ENCODE data around the gene TICRR. TPM values are rescaled to one million over a fixed set of nuclear protein-coding genes. Genes with fewer than 3 reads are reported as not detected.

TICRR gene
- total RNA-seq, 1 donor: 0.72 TPM

GRCh38 chr15:89653578-89653977, 78.3 kb downstream of the TICRR start:
- Histone ChIP-seq H3K4me2 (ENCODE audit: insufficient read depth, low read length) (no peak overlapping the region), H3K4me3 (ENCODE audit: insufficient read depth, low read length) (no peak overlapping the region)

GRCh38 chr15:89654301-89654761, 79.1 kb downstream of the TICRR start:
- peak overlapping the region; percentile 54 for H3K27ac ChIP-seq (ENCODE audit: low read depth, low read length)
- H3K4me2 ChIP-seq (ENCODE audit: insufficient read depth, low read length): peak overlapping the region; percentile 97
- H3K27me3 ChIP-seq (ENCODE audit: insufficient read depth, low read length): no peaks in the 10 kb centered on the region
- peak overlapping the region; percentile 80 for H3K4me3 ChIP-seq (ENCODE audit: insufficient read depth, low read length)
- H4K20me1 ChIP-seq (ENCODE audit: insufficient read depth, low read length): peaks cover 26% of the 10 kb centered on the region
- TF ChIP-seq CTCF (IDR thresholded peaks at IDR 0.05; ENCODE audit: extremely low read depth, low read depth, low read length): no peak
- DNase-seq (ENCODE audit: insufficient read length, low spot score, missing footprints): peak; percentile 98
- H3K79me2 ChIP-seq (ENCODE audit: insufficient read depth, low read length): peaks cover 31% of the 10 kb centered on the region
- H2AFZ ChIP-seq (ENCODE audit: low read length): peak overlapping the region; percentile 84
- H3K9me3 ChIP-seq (ENCODE audit: low read depth, low read length): no peaks in the 10 kb centered on the region
- H3K4me1 ChIP-seq (ENCODE audit: insufficient read depth, low read length): peaks cover 17% of the 10 kb centered on the region
- H3K36me3 ChIP-seq (ENCODE audit: insufficient read depth, low read length): peaks cover 23% of the 10 kb centered on the region

More at GRCh38 chr15:89653578-89653977, 78.3 kb downstream of the TICRR start:
- Histone ChIP-seq H4K20me1 (ENCODE audit: insufficient read depth, low read length) (peaks cover 27% of the 10 kb centered on the region), H3K79me2 (ENCODE audit: insufficient read depth, low read length) (peaks cover 31% of the 10 kb centered on the region), H3K9me3 (ENCODE audit: low read depth, low read length) (no peaks in the 10 kb centered on the region), H3K27me3 (ENCODE audit: insufficient read depth, low read length) (no peaks in the 10 kb centered on the region), H3K27ac (ENCODE audit: low read depth, low read length) (no peak overlapping the region), H3K4me1 (ENCODE audit: insufficient read depth, low read length) (peaks cover 17% of the 10 kb centered on the region), H3K36me3 (ENCODE audit: insufficient read depth, low read length) (peaks cover 23% of the 10 kb centered on the region), H2AFZ (ENCODE audit: low read length) (no peak overlapping the region)
- no peak for TF ChIP-seq CTCF (IDR thresholded peaks at IDR 0.05; ENCODE audit: extremely low read depth, low read depth, low read length)
- peak; percentile 54 for DNase-seq (ENCODE audit: insufficient read length, low spot score, missing footprints)

- Histone ChIP-seq H3K4me3 (ENCODE audit: insufficient read depth, low read length) (peak within 1 kb of the TSS; percentile 80), H3K27me3 (ENCODE audit: insufficient read depth, low read length) (no peaks in the 10 kb centered on the region), H3K4me2 (ENCODE audit: insufficient read depth, low read length) (peak within 1 kb of the TSS; percentile 97), H3K4me1 (ENCODE audit: insufficient read depth, low read length) (peaks cover 17% of the 10 kb centered on the region), H4K20me1 (ENCODE audit: insufficient read depth, low read length) (peaks cover 19% of the 10 kb centered on the region), H3K79me2 (ENCODE audit: insufficient read depth, low read length) (peaks cover 31% of the 10 kb centered on the region), H3K9me3 (ENCODE audit: low read depth, low read length) (no peaks in the 10 kb centered on the region), H3K36me3 (ENCODE audit: insufficient read depth, low read length) (peaks cover 18% of the 10 kb centered on the region), H3K27ac (ENCODE audit: low read depth, low read length) (peak within 1 kb of the TSS; percentile 54), H2AFZ (ENCODE audit: low read length) (peak within 1 kb of the TSS; percentile 84)
- peak; percentile 98 for DNase-seq (ENCODE audit: insufficient read length, low spot score, missing footprints)
- TF ChIP-seq CTCF (IDR thresholded peaks at IDR 0.05; ENCODE audit: extremely low read depth, low read depth, low read length): no peak
Measured at GRCh38 chr15:89654847-89655805, 79.9 kb downstream of the TICRR start, which contains the start of gene KIF7. Gene KIF7, minus strand, starts transcription at chr15:89655467. Its CDS starts 2,537 bp downstream, at chr15:89652930.

All from osteoblast (primary cell).